Posterior cingulate gyrus (tissue), 11 donors: ENCODE results near the gene HDAC9.

Experiments used
- DNase-seq, 10 donors: peaks; one replicate each; pipeline versions ENCODE4 v3.0.0 to v3.0.0-alpha.2; 2020 to 2021; ENCODE audit warnings: mixed read lengths in 3 of 10
- intact Hi-C: fragments of 100-400 bp; cut with DNase I; formaldehyde crosslinking; loops from one replicate; pipeline ENCODE4 v1.15.1; 2023

The HDAC9 gene

DNA sequence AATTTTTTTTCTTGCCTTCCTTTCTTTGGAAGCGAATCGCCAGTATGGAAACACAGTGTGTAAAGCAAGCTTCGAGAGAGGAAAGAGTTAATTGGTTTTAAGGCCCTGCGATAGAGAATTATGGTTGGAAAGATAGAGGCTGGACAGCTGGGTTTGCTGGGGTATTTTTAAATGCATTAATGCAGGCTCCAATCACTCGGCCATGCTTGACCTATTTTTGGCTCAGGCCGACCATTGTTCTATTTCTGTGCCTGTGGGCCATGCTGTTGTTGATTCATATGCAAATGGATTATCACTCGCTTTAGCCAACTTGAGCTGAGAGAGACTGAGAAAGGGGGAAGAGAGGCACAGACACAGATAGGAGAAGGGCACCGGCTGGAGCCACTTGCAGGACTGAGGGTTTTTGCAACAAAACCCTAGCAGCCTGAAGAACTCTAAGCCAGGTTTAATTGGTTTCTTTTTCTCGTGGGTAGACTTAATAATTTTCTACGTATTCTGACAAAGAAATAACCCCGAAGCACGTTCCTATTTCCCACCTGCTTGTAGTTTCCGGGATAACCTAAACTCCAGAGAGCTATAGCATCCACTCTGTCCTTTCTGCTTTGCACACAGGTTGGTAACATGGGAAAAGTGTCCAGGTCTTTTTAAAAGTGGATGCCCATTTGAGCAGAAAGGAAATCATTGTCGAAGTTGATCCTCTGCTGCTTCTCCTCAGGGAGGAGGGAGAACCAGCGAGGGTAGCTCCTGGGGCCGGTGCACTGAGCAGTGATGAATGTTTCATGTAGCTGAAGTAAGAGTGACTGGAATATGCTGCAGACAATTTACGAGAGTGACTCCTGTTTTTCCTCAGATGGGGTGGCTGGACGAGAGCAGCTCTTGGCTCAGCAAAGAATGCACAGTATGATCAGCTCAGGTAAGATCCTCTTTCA lies at the start of gene HDAC9:
Gene HDAC9 (plus strand): TSS at position 338 of the 929 bp plus-strand sequence. CDS start 554 bp downstream, at position 892.
- intact Hi-C loops, result no loop called here
- peak; percentile 25 to 92 (median 55) for DNase-seq

GRCh38 chr7:18445916-18446520 lies 49.5 kb upstream of the HDAC9 start:
- DNase-seq, result no peak
- intact Hi-C loops, result no loop called here

DNA sequence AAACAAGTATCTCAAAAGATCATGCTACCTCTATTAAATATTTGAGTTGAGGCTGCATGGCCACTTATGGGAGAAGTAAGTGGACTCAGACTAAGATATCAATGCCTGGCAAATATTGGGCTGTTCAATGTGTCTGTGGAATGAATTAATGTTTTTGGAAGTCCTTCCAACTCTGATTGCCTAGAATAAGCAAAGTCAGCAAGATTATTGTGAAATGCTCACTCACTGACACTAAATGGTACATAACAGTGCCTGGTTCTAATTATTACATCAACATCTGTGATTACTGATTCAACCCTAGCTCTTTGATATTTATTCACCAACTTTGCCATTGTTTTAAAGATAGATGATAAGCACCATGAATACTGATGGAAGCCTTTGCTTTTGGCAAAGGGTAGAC lies 45.5 kb upstream of the HDAC9 start:
- intact Hi-C loops, result no loop called here
- DNase-seq, result no peak

DNA sequence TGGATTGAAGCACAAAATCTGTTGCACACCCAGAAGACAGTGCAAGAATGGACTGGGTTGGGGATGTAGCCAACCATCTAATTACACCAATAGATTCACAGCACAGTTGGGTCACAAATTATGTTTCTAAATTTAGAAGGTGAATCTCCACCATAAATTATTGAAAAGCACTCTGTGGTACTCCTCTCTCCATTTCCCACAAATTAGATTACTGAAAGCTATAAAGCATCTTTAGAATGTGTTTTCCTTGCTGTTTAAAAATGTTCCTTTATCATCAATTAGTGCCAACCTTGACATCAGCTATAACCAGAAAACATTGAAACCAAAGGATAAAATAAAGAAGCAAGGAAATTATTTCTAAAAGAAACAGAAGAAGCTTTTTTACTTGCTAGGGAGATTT lies 39.9 kb upstream of the HDAC9 start:
- DNase-seq, result no peak
- intact Hi-C loops, result no loop called here

GRCh38 chr7:18457832-18458231 lies 37.7 kb upstream of the HDAC9 start:
- intact Hi-C loops, result no loop called here
- no peak for DNase-seq

DNA sequence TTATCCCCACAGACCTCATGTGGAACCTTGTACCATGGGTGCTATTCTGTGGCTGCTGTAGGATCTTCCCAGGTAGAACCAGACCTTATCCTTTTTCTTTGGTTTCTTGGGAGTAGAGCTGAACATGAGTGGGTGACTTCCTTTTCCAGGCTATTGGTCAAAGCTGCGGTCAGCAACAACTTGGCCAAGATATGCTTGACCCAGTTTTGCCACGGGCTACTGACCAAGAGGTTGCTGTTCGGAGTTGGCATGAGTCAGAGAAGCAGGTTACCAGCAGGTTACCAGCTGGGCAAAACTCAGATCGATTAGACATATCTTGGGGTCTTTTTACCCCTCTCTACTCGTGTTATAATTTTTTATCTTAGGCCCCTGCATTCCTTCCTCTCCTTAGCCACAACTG lies 36.7 kb upstream of the HDAC9 start:
- intact Hi-C loops, result no loop called here

DNA sequence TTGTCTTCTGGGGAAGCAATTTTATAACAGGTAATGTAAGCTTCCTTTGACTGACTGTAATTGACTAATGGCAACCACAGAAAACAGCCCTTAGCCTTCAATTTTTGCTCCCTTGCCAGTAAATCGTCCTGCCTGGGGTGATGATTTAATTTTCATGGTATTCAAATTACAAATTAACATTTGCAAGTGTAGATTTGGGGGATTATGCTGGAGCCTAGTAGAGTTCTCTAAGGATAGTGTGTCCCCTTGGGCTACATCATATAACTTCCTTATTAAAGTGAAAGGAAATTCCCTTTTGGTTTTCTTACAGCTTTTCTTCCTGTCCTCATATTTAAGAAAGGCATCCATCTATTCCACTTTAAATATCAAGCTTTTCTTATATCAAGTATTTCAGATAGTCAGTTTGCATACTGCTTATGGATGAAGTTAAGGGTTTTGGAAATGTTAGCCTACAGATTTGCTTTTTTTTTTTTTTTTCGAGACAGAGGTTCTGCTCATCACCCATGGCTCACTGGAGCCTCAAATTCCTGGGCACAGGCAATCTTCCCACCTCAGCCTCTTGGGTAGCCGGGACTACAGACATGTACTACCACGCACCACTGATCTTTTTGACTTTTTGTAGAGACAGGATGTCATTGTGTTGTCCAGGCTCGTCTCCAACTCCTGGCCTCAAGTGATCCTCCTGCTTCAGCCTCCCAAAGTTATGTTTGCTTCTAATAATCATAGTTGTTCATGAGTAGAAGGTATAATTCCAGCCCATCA lies 35.9 kb upstream of the HDAC9 start:
- intact Hi-C loops, result no loop called here
- DNase-seq, result no peak

More for the DNA sequence above, 36.7 kb upstream of the HDAC9 start:
- no peak for DNase-seq

- DNase-seq, result no peak
- intact Hi-C loops, result no loop called here
Observed at GRCh38 chr7:18461785-18462467, 33.6 kb upstream of the HDAC9 start.

GRCh38 chr7:18464830-18465229 lies 30.7 kb upstream of the HDAC9 start:
- no peak for DNase-seq
- intact Hi-C loops, result no loop called here

DNA sequence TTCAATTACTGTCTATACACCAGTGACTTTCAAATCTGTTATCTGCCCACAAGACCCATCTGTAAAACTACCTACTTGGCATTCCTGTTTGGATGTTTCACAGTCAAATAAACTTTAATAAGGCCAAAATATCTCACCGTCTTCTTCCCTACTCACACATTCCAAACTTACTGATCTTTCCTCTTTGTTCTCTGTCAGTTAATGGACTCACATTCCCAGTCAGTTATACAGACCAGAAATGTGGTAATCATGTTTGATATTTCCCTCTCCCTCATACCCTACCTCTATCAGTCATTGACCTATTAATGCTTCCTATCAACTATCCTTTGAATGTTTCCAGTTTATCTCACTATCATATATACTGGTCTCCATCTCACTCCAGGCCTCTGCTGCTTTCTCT lies 28.5 kb upstream of the HDAC9 start:
- no peak for DNase-seq
- intact Hi-C loops, result no loop called here

DNA sequence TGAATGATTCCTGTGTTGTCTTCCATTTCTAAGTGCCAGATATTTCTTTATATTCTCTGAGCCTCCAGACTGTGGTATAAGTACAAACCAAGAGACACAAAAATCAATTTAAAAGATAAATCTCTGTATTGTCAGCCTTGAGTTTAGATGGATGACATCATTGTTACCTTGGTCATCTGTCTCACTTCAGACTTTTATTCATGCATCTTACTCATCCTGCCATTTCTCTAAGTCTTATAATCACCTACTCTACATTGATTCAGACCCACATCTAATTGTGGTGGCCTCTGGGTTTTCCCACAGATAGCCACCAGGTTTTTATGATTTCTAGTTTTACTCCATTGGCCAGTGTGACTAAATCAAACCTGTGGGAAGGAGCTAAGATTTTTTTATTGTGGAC lies 26.8 kb upstream of the HDAC9 start:
- intact Hi-C loops, result no loop called here
- DNase-seq, result no peak

- intact Hi-C loops, result no loop called here
- DNase-seq, result no peak
Observed at GRCh38 chr7:18469316-18469715, 26.2 kb upstream of the HDAC9 start.

DNA sequence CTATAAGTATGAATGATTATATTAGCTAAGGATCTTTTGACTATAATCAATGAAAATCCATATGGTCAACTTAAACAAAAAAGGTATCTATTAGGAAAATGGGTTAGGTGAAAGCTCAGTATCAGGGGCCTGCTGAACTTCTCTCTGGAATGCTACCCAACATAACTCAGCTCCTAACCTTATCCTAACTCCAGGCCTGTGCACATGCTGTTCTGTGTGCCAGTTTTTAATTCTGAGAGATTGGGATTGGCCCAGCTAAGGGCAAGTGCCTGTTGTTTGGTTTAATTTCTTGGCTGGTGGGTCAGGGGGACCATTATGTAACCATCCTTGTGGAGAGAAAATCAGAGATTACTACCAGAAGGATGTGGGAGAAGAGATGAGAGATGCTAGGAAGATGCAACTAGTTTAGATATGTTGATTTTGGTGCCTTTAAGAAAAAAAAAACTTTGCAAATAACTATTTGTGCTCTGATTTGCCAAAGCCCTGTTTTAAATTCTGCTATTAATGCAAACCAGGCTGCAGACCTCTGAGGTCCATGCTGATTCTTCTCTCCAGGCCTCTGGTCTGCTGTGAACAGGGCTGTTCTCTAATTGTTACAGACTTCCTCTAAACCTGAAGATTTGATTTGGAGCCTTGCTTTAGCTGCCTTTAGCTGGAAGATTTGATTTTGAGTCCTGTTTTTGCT lies 23.9 kb upstream of the HDAC9 start:
- intact Hi-C loops, result no loop called here
- no peak for DNase-seq

DNA sequence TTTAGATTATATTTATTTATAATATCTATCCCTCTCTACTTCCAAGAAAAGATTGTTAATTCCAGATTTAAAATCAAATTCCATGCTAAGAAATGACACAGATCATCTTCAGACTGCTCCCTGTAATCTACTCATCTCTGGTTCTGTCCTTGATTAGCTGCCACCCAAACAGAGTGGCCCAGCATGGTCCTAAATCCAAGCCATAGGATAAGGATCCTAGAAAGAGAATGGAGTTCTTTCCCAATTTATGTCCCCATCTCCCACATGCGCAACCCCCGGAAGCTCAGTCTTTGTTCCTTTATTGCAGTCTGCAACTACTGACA lies 23.4 kb upstream of the HDAC9 start:
- intact Hi-C loops, result no loop called here
- DNase-seq, result no peak

DNA sequence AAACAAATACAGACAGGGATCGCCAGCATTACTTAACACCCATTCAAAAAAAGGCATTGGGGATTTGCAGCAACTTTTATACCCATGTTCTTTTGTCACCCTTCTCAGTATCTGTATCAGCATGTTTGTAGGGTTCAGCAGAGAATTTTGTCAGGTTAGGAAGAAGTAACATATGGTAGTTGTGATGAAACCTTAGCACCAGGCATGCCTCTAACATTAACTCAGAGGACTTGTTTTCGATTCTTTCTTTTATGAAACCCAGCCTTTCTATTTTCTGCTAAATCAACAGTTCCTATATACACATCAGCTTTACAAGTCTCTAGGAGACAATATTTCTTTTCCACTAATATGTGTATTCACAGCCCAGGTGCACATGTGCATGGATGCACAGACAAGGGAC lies 22.4 kb upstream of the HDAC9 start:
- intact Hi-C loops, result no loop called here
- DNase-seq, result no peak

GRCh38 chr7:18474944-18475343 lies 20.6 kb upstream of the HDAC9 start:
- intact Hi-C loops, result no loop called here
- no peak for DNase-seq

DNA sequence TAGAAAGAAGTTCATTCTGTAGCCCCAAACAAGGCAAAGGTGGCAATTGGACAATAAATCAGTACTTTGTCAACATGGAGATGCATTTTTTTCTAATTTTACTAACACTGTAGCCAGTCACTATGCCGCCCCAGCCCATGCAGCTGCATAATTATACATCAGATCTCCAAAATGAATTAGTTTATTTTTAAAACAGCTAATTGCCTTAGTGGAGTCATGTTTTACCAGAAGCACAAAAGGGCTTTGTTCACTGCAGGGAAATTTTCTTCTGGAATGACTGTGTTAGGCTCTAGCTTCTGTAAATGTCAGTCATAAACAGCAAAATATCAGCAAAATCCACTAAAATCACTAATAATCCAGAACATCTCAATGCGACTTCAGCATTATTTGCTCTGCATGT lies 20.1 kb upstream of the HDAC9 start:
- intact Hi-C loops, result no loop called here
- DNase-seq, result peak in 2 of 10 donors; percentile 11 to 74

DNA sequence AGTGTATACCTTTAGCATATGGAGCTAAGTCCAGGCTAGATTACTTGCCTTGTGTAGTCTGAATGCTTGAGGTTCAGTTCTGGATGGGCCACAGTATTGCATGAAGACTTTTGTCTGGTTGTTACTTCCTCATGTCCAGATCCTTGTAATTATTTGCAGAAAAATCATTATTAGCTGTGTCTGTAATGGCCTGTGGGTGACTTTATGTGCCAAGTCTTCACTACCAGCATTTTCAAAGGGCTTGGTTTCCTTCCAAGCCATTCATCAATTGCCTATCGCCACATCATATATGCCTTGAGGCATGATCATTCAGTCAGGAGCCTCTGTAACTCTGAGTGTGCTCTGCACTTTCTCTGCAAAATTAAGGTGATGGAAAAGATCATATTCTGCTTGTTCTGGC lies 13.8 kb upstream of the HDAC9 start:
- no peak for DNase-seq
- intact Hi-C loops, result no loop called here

DNA sequence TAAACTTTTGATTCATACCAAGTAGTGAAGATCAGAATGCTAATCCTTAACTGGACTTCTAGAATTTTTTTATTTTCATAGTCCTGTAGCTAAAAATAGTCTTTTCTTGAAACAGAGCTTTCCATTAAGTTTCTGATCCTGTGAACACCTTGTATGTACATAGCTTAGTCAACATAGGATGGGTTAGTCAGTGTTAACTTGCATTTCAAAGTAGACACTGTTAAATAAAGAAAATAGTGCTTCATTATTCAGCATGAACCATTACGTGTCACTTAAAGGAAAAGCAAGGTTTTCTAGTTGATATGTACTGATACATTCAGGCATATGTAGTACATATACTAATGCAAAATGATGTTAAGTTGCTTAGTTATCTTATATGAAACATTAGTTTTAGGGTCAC lies 7.5 kb upstream of the HDAC9 start:
- intact Hi-C loops, result no loop called here
- no peak for DNase-seq

DNA sequence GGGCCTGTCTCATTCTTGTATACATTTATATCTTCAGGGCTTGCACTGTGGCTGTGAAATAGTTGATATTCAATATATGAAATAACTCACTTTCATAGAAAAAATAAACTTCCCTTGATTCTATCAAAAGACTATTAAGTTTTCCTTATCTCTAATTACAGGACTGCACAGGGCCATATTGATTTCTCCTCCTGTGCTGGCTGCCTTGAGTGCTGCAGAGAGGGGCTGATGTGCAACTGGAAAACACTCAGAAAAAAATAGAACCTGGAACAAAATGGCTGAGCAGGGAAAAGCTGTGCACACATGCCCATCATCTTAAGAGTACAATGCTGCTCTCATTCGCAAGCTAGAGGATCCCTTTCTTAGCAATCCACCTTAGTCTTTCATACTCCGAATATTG lies 5.9 kb upstream of the HDAC9 start:
- intact Hi-C loops, result no loop called here
- no peak for DNase-seq
